Measurements from ENCODE around the gene EGLN2.
"Not testable (repeated sequence)": the region's sequence is repeated elsewhere in the genome, so short reads cannot be mapped to it uniquely, and the experiment has no call there.

EGLN2 gene

GRCh38 chr19:40846722-40847121 lies 47.7 kb downstream of the EGLN2 start:
- DNase-seq (ENCODE audit: low spot score): not testable (repeated sequence)

GRCh38 chr19:40850277-40850676 lies 51.3 kb downstream of the EGLN2 start, which contains the start of gene CYP2A6:
Gene CYP2A6, minus strand, starts transcription at chr19:40850447. Its CDS starts 21 bp downstream, at chr19:40850426.
- DNase-seq (ENCODE audit: low spot score): not testable (repeated sequence)

GRCh38 chr19:40852467-40853152 lies 53.6 kb downstream of the EGLN2 start:
- not testable (repeated sequence) for DNase-seq (ENCODE audit: low spot score)
